A549 treated with ZK216348 at 1 μM for 4 hours (cell line): ENCODE data around the gene FBXO24. TPM values are rescaled to one million over a fixed set of nuclear protein-coding genes. Genes with fewer than 3 reads are reported as not detected.

Experiments
- total RNA-seq: library from RNA; stranded (reverse); fragments of 200-300 nt; extraction: Qiagen RNA extraction; gene quantifications from 5 replicates; pipeline ENCODE4 v1.2.3, GENCODE V29; 2022; ENCODE audit warnings: low read depth

FBXO24 gene
- total RNA-seq = 0.07 to 0.40 TPM (median 0.15 TPM) in 3 of 5 replicates, not detected in the others

GRCh38 chr7:100586266-100587025 is at the start of gene FBXO24:
Gene FBXO24 (plus strand): TSS chr7:100586328. CDS start chr7:100586626, 298 bp downstream.

GRCh38 chr7:100538654-100539435 is 47.3 kb upstream of the FBXO24 start, which contains the start of gene AGFG2:
Gene AGFG2 (plus strand): TSS chr7:100539203. CDS start chr7:100539347, 144 bp downstream.

GRCh38 chr7:100573691-100574361 is 12.3 kb upstream of the FBXO24 start, which contains the start of gene SAP25:
Gene SAP25 (minus strand): TSS chr7:100573900. CDS start chr7:100573742, 158 bp downstream.

GRCh38 chr7:100585511-100586265 is 440 bp upstream of the FBXO24 start, which contains the start of gene LRCH4:
Gene LRCH4 (minus strand): TSS chr7:100586129. CDS start chr7:100586100, 29 bp downstream.

GRCh38 chr7:100611983-100612729 is 26.0 kb downstream of the FBXO24 start, which contains the start of gene MOSPD3:
Gene MOSPD3 (plus strand): TSS chr7:100612540. CDS start chr7:100612792, 252 bp downstream.

GRCh38 chr7:100641463-100641859 is 55.3 kb downstream of the FBXO24 start, which contains the start of gene TFR2:
Gene TFR2 (minus strand): TSS chr7:100641552. CDS start chr7:100641509, 43 bp downstream.

Other genes starting within 250 kb of the FBXO24 start
- 19.0 to 38.5 TPM (median 34.5 TPM) in 5 replicates for gene PILRB, start 228.2 kb upstream of the FBXO24 start, total RNA-seq
- 3.7 to 6.8 TPM (median 5.2 TPM) in 5 replicates for gene PILRA, start 212.8 kb upstream of the FBXO24 start, total RNA-seq
- 0.85 to 2.1 TPM (median 1.4 TPM) in 5 replicates for gene ZCWPW1, start 157.6 kb upstream of the FBXO24 start, total RNA-seq
- gene MEPCE, start 156.5 kb upstream of the FBXO24 start, total RNA-seq = 30.6 to 48.9 TPM (median 43.5 TPM) in 5 replicates
- gene PPP1R35, start 149.8 kb upstream of the FBXO24 start, total RNA-seq = 30.1 to 58.1 TPM (median 57.4 TPM) in 5 replicates
- 0.44 to 1.3 TPM (median 0.60 TPM) in 5 replicates for gene SPACDR, start 122.1 kb upstream of the FBXO24 start, total RNA-seq
- gene TSC22D4, start 107.1 kb upstream of the FBXO24 start, total RNA-seq = 28.5 to 55.6 TPM (median 46.9 TPM) in 5 replicates
- gene NYAP1, start 102.4 kb upstream of the FBXO24 start, total RNA-seq = 1.9 to 5.7 TPM (median 4.1 TPM) in 5 replicates
- 19.0 to 38.1 TPM (median 30.3 TPM) in 5 replicates for gene AGFG2, start 47.1 kb upstream of the FBXO24 start, total RNA-seq
- 0.35 to 1.8 TPM (median 0.64 TPM) in 5 replicates for gene SAP25, start 12.4 kb upstream of the FBXO24 start, total RNA-seq
- 10.0 to 21.2 TPM (median 15.0 TPM) in 5 replicates for gene LRCH4, start 199 bp upstream of the FBXO24 start, total RNA-seq
- gene PCOLCE, start 16.0 kb downstream of the FBXO24 start, total RNA-seq = 7.4 to 12.4 TPM (median 10.5 TPM) in 5 replicates
- gene MOSPD3, start 26.2 kb downstream of the FBXO24 start, total RNA-seq = 14.8 to 23.1 TPM (median 20.0 TPM) in 5 replicates
- gene TFR2, start 55.2 kb downstream of the FBXO24 start, total RNA-seq = 1.6 to 3.1 TPM (median 2.5 TPM) in 5 replicates
- not detected in 5 replicates for gene ACTL6B, start 70.1 kb downstream of the FBXO24 start, total RNA-seq
- 129 to 274 TPM (median 259 TPM) in 5 replicates for gene GNB2, start 87.4 kb downstream of the FBXO24 start, total RNA-seq
- 11.2 to 23.3 TPM (median 20.1 TPM) in 5 replicates for gene GIGYF1, start 107.9 kb downstream of the FBXO24 start, total RNA-seq
- 57.9 to 103 TPM (median 95.3 TPM) in 5 replicates for gene POP7, start 119.8 kb downstream of the FBXO24 start, total RNA-seq
- not detected in 5 replicates for gene EPO, start 134.1 kb downstream of the FBXO24 start, total RNA-seq
- gene ZAN, start 147.3 kb downstream of the FBXO24 start, total RNA-seq = not detected in 5 replicates
- gene EPHB4, start 241.2 kb downstream of the FBXO24 start, total RNA-seq = 27.8 to 48.1 TPM (median 47.4 TPM) in 5 replicates